ENCODE measurements around the gene ZNF20. TPM values are rescaled to one million over a fixed set of nuclear protein-coding genes. Genes with fewer than 3 reads are reported as not detected.

Gene ZNF20
- total and polyA plus RNA-seq, 10 of the 15 experiments (the other 5 are each of a cell fraction or from before 2014, with no cell fraction given) = 2.0 to 5.1 (median 2.6) TPM

- TF ChIP-seq, protein P1, sequence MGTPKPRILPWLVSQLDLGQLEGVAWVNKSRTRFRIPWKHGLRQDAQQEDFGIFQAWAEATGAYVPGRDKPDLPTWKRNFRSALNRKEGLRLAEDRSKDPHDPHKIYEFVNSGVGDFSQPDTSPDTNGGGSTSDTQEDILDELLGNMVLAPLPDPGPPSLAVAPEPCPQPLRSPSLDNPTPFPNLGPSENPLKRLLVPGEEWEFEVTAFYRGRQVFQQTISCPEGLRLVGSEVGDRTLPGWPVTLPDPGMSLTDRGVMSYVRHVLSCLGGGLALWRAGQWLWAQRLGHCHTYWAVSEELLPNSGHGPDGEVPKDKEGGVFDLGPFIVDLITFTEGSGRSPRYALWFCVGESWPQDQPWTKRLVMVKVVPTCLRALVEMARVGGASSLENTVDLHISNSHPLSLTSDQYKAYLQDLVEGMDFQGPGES (IDR thresholded peaks at IDR 0.05) = no peak
- 0 out of 2 replicates have a peak, but pooled peaks have one; percentile 28 for TF ChIP-seq CBX5 (IDR thresholded peaks at IDR 0.05; ENCODE audit: low read depth)
- TF ChIP-seq NBN (IDR thresholded peaks at IDR 0.05) = no peak
- TF ChIP-seq YY1 (IDR thresholded peaks at IDR 0.05; ENCODE audit: low read depth, low read length) = peak; percentile 72; the same call in 1 of the 2 replicates
- no peak for TF ChIP-seq CHD1 (IDR thresholded peaks at IDR 0.05; ENCODE audit: low read depth, low read length)
- TF ChIP-seq BACH1 (IDR thresholded peaks at IDR 0.05; ENCODE audit: borderline replicate concordance) = 0 out of 2 replicates have a peak, but pooled peaks have one; percentile 22
- TF ChIP-seq CEBPB (IDR thresholded peaks at IDR 0.05; ENCODE audit: borderline replicate concordance in 1 of 2, low read depth in 2 of 2, low read length in 2 of 2) = no peak
These were observed 625 bp upstream of the ZNF20 start (continued) for GRCh38 chr19:12140545-12141404.

- SMC1A ChIA-PET (ENCODE audit: uncharacterized antibody, unreplicated experiment) = interaction anchor here (2.0 to 2.4 kb wide), 2 partner anchors 154 to 215 kb away, joined by 7 to 28 read pairs; partner anchors contain the start of gene ZNF700
- in situ Hi-C loops (cut with MboI) = no loop called here
- H3K9ac ChIP-seq (ENCODE audit: control insufficient read depth, insufficient read depth, low read length) = peak overlapping the region; percentile 89
- BruUV-seq (replicated peaks) = no TSS peak
- no peak for ATAC-seq
- H2AFZ ChIP-seq (ENCODE audit: control insufficient read depth, low read depth, low read length) = no peak overlapping the region
- H3K4me1 ChIP-seq (ENCODE audit: control insufficient read depth, insufficient read depth, low read length) = peaks cover 3% of the 10 kb centered on the region
- peak overlapping the region; percentile 96 for H3K4me3 ChIP-seq
- H3K9me3 ChIP-seq (replicated peaks; ENCODE audit: control insufficient read depth, insufficient read depth, low read length) = peaks cover 6% of the 10 kb centered on the region
- no peak overlapping the region for H3K27ac ChIP-seq (ENCODE audit: control insufficient read depth, insufficient read depth)
- 40% methylated on average over 12 of the region's 13 CpGs for WGBS (ENCODE audit: insufficient coverage, insufficient replicate concordance, low lambda C conversion rate, missing lambda C conversion rate)
- intact Hi-C loops (cut with micrococcal nuclease; ENCODE audit: unreplicated experiment) = no loop called here
- CTCF ChIA-PET = interaction anchor here (0.7 to 7.2 kb wide), 7 partner anchors 48 to 357 kb away, joined by 3 to 84 read pairs (median 32); partner anchors contain the start of genes ZNF491, ZNF700 and ZNF763
- no peaks in the 10 kb centered on the region for H3K27me3 ChIP-seq (replicated peaks in 1 of 2; ENCODE audit: control insufficient read depth in 2 of 2, insufficient read depth in 2 of 2, low read length in 1 of 2)
- no peaks in the 10 kb centered on the region for H4K20me1 ChIP-seq (ENCODE audit: control insufficient read depth, insufficient read depth)
- H3K4me2 ChIP-seq (ENCODE audit: control insufficient read depth, insufficient read depth) = peak overlapping the region; percentile 75
- peaks cover 1 to 11% of the 10 kb centered on the region in 2 experiments for H3K36me3 ChIP-seq (ENCODE audit: control insufficient read depth in 2 of 2, insufficient read depth in 2 of 2, low read length in 1 of 2)
- POLR2A ChIA-PET = no interaction called here
- peaks cover 4% of the 10 kb centered on the region; the same call in 1 of the 2 replicates for H3K79me2 ChIP-seq (ENCODE audit: control insufficient read depth, insufficient read depth, low read length)
- no peak for FAIRE-seq
- RAD21 ChIA-PET (ENCODE audit: unreplicated experiment) = interaction anchor here (0.6 to 3.2 kb wide), 6 partner anchors 23 to 216 kb away, joined by 3 to 55 read pairs (median 16); partner anchors contain the start of genes ZNF136, ZNF563, ZNF700 and ZNF763
- DNase-seq (ENCODE audit: low read depth, low spot score) = no peak
- TF ChIP-seq, protein P2, sequence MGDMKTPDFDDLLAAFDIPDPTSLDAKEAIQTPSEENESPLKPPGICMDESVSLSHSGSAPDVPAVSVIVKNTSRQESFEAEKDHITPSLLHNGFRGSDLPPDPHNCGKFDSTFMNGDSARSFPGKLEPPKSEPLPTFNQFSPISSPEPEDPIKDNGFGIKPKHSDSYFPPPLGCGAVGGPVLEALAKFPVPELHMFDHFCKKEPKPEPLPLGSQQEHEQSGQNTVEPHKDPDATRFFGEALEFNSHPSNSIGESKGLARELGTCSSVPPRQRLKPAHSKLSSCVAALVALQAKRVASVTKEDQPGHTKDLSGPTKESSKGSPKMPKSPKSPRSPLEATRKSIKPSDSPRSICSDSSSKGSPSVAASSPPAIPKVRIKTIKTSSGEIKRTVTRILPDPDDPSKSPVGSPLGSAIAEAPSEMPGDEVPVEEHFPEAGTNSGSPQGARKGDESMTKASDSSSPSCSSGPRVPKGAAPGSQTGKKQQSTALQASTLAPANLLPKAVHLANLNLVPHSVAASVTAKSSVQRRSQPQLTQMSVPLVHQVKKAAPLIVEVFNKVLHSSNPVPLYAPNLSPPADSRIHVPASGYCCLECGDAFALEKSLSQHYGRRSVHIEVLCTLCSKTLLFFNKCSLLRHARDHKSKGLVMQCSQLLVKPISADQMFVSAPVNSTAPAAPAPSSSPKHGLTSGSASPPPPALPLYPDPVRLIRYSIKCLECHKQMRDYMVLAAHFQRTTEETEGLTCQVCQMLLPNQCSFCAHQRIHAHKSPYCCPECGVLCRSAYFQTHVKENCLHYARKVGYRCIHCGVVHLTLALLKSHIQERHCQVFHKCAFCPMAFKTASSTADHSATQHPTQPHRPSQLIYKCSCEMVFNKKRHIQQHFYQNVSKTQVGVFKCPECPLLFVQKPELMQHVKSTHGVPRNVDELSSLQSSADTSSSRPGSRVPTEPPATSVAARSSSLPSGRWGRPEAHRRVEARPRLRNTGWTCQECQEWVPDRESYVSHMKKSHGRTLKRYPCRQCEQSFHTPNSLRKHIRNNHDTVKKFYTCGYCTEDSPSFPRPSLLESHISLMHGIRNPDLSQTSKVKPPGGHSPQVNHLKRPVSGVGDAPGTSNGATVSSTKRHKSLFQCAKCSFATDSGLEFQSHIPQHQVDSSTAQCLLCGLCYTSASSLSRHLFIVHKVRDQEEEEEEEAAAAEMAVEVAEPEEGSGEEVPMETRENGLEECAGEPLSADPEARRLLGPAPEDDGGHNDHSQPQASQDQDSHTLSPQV (IDR thresholded peaks at IDR 0.05) = no peak
- TF ChIP-seq NFIC (IDR thresholded peaks at IDR 0.05; ENCODE audit: low read depth, low read length) (no peak), CBFB (IDR thresholded peaks at IDR 0.05; ENCODE audit: low read depth) (no peak), SMARCA5 (IDR thresholded peaks at IDR 0.05) (no peak), PBX3 (IDR thresholded peaks at IDR 0.05; ENCODE audit: insufficient replicate concordance, low read depth, low read length) (no peak), NBN (IDR thresholded peaks at IDR 0.05) (no peak), NR2C1 (IDR thresholded peaks at IDR 0.05) (no peak), MTA2 (IDR thresholded peaks at IDR 0.05; ENCODE audit: low read depth) (no peak), RAD21 (IDR thresholded peaks at IDR 0.05; ENCODE audit: insufficient read depth, low read depth, low read length) (no peak), CBX3 (IDR thresholded peaks at IDR 0.05; ENCODE audit: borderline replicate concordance, low read depth) (no peak)
These were observed 881 bp downstream of the ZNF20 start for GRCh38 chr19:12139269-12139668.

Data from GM12878 (cell line).